Mammary epithelial cell (primary cell): ENCODE measurements around the gene FGF14.

Source experiments
- CTCF ChIP-seq, 2 donors: IDR thresholded peaks in 1 of 2; conservative IDR thresholded peaks in 1 of 2; 2 replicates each; pipeline ENCODE4 v1.5.1; 2011 to 2012; ENCODE audit warnings: inconsistent platforms in 2 of 2, low read length in 2 of 2, mild to moderate bottlenecking in 2 of 2, control low read depth in 1 of 2, low read depth in 1 of 2; ENCODE audit not compliant: insufficient read depth in 1 of 2; ENCODE audit errors: extremely low read depth in 1 of 2
- EZH2 ChIP-seq: IDR thresholded peaks from 2 replicates; pipeline ENCODE4 v1.6.1; 2012; ENCODE audit warnings: low read length, inconsistent platforms, borderline replicate concordance

GRCh38 chr13:101985321-101985720 is 416.5 kb downstream of the FGF14 start:
- TF ChIP-seq CTCF (conservative IDR thresholded peaks at IDR 0.05 in 1 of 2, IDR thresholded peaks at IDR 0.05 in 1 of 2; ENCODE audit: extremely low read depth in 1 of 2, insufficient read depth in 1 of 2, low read depth in 1 of 2, low read length in 2 of 2), result no peak
- no peak for TF ChIP-seq EZH2
